Measurements from ENCODE around the gene AOX1.
A peak's percentile ranks its signal among the peaks of the same experiment; 100 is the strongest.

The AOX1 gene

GRCh38 chr2:200578778-200579177 is 7.0 kb upstream of the AOX1 start:
- H3K4me3 ChIP-seq (ENCODE audit: low read length) = no peak overlapping the region
- TF ChIP-seq CTCF (IDR thresholded peaks at IDR 0.05; ENCODE audit: insufficient read depth, low read depth, low read length, missing control alignments) = peak; percentile 80
- DNase-seq (ENCODE audit: low read depth) = peak; percentile 69

- no peak overlapping the region for H3K4me3 ChIP-seq (ENCODE audit: low read length)
- TF ChIP-seq CTCF (IDR thresholded peaks at IDR 0.05; ENCODE audit: insufficient read depth, low read depth, low read length, missing control alignments) = no peak
- DNase-seq (ENCODE audit: low read depth) = no peak
Observed at GRCh38 chr2:200584639-200585038, 1.2 kb upstream of the AOX1 start.

- no peak for TF ChIP-seq CTCF (IDR thresholded peaks at IDR 0.05; ENCODE audit: insufficient read depth, low read depth, low read length, missing control alignments)
- peak overlapping the region; percentile 53 for H3K4me3 ChIP-seq (ENCODE audit: low read length)
- no peak for DNase-seq (ENCODE audit: low read depth)
Observed at GRCh38 chr2:200585340-200585729, 479 bp upstream of the AOX1 start.

- no peak for TF ChIP-seq CTCF (IDR thresholded peaks at IDR 0.05; ENCODE audit: insufficient read depth, low read depth, low read length, missing control alignments)
- DNase-seq (ENCODE audit: low read depth) = no peak
- no peak overlapping the region for H3K4me3 ChIP-seq (ENCODE audit: low read length)
Observed at GRCh38 chr2:200586644-200586975, 796 bp downstream of the AOX1 start.

GRCh38 chr2:200587007-200587616 is 1.3 kb downstream of the AOX1 start:
- DNase-seq (ENCODE audit: low read depth) = no peak
- H3K4me3 ChIP-seq (ENCODE audit: low read length) = no peak overlapping the region
- TF ChIP-seq CTCF (IDR thresholded peaks at IDR 0.05; ENCODE audit: insufficient read depth, low read depth, low read length, missing control alignments) = no peak

GRCh38 chr2:200588076-200588678 is 2.4 kb downstream of the AOX1 start:
- no peak for TF ChIP-seq CTCF (IDR thresholded peaks at IDR 0.05; ENCODE audit: insufficient read depth, low read depth, low read length, missing control alignments)
- no peak for DNase-seq (ENCODE audit: low read depth)
- no peak overlapping the region for H3K4me3 ChIP-seq (ENCODE audit: low read length)

GRCh38 chr2:200590090-200590489 is 4.3 kb downstream of the AOX1 start:
- DNase-seq (ENCODE audit: low read depth) = no peak
- TF ChIP-seq CTCF (IDR thresholded peaks at IDR 0.05; ENCODE audit: insufficient read depth, low read depth, low read length, missing control alignments) = no peak
- no peak overlapping the region for H3K4me3 ChIP-seq (ENCODE audit: low read length)

All from epithelial cell of esophagus (primary cell).